Activated CD8-positive, alpha-beta memory T cell treated with anti-CD3 and anti-CD28 coated beads for 24 hours (primary cell): Measurements from ENCODE around the gene KMT2D.

Experiments
- DNase-seq: peaks from one replicate; pipeline ENCODE4 v3.0.0-alpha.2; 2020

The KMT2D gene

DNA sequence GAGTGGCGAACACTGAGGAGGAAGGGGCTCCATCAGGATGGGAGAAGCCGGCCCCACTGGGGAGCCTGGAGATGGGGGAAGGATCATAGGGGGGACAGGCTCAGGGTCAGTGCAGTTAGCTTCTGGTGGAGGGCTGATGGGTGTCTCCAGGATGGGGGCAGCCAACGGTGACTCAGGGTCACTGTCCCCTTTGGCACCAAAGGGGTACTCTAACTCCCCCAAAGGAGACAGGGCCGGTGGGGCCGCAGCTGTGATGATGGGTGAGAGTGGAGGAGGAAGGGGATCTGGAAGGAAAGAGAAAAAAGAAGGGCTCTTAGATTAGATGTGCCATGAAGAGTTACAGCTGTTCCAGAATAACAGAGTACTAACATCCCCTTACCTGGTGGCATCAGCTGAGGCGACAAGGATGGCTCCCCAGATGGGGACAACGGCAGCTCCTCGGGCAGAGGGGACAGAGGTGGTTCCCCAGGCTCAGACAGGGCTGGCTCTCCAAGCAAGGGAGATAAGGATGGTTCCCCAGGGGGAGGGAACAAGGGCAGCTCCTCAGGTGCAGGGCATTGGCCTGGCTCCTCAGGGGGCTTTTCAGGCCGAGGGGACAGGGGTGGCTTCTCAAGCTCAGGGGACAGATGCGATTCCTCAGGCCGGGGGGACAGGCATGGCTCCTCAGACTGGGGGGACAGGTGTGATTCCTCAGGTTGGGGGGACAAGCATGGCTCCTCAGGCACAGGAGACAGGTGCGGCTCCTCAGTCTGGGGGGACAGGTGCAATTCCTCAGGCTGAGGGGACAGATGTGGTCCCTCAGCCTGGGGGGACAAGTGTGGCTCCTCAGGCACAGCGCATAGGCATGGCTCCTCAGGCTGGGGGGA, 9.9 kb downstream of the KMT2D start:
- no peak for DNase-seq

DNA sequence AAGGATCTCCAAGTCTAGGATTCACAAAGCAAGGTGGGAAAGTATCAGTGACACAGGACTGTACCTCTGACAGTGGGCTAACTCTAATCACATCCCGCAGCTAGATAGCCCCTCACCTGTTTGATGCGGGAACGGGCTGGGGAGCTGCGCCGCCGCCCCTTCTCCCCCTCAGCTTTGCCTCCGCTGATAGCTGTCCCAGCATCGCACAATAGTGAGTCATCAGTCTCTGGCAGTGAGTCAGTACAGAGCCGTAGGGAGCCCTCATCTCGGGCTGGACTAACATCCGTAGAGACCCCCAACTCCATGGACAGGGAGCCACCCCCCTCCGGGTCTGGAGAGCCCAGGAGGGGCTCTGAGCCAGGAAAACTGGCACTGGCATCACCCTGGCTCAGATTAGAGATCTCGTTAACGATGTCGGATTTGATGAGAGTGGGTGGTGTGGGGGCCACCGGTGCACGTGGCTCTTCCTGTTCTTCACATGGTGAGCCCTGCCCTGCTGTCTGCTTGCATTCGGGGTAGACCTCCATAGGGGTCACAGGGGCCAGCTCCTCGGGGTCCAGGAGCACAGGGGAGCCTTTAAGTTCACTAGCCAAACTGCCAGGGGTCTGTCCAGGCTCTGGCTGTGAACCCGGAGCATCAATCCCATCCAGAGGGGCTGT, 10.9 kb downstream of the KMT2D start:
- DNase-seq, result no peak

DNA sequence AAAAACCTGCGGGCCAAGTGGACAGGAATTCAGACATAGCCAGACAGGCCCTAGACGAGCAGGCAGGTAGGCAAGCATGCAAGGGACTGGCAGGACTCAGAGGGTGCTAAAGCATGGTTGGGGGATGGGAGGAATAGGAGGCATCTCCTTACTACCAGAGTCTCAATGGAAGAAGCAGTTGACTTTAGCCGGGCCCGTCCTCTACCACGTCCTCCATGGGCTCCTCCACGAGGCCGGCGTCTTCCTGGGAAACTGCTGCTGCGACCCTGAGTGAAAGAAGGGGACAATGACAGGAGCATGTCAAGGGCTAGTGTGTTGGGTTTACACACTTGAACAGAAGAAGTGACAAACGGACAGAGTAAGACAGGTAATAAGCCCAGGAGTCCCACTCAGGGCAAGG, 11.6 kb downstream of the KMT2D start:
- no peak for DNase-seq

DNA sequence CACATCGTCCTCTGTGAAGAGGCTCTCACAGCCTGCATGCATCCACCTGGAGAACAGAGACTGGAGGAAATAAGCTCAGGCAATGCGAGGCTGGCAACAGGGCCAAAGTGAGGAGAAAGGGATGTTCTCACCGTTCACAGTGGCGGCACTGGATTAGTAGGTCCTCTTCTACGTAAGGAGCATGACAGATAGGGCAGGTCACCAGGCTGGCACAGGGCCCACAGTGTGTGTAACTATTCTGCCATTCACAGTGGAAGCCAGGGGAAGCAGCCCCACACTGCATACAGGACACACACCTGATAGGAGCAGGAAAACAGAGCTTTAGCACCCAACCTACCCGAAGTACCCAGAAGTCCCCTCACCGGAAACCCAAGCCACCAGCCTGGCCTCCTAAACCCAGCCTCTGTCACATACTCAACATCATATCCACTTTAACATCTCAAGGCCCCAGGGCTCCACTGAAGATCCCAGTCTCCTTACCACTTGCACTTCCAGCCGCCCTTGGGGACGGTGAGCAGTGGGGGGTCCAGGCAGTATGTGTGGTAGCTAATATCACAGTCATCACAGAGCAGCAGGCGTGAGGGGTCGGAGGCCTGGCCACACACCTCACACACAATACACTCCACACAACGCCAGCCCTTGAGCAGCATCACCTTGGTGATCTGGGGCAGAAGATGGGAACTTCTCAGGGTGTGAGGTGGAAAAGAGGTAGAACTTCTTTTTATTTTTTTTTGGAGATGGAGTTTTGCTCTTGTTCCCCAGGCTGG, 14.3 kb downstream of the KMT2D start:
- DNase-seq, result no peak

DNA sequence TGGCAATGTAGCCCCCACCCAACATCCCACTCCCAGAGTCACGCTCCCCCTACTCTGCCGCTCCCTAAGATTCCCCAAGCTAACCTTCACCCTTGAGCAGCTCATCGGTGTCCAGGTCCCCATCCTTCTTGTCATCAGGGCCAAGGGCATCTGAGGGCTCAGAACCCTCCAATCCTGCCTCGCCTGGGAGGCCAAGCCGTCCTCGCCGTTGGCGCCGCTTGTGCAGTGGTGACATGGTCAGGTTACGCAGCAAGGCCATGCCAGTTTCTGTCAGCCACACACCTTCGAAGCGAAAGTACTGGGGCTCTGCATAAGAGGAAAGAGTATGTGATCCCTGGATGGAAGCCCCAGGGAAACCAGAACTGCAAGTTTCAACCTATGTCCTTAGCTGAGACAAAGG, 15.9 kb downstream of the KMT2D start:
- no peak for DNase-seq

DNA sequence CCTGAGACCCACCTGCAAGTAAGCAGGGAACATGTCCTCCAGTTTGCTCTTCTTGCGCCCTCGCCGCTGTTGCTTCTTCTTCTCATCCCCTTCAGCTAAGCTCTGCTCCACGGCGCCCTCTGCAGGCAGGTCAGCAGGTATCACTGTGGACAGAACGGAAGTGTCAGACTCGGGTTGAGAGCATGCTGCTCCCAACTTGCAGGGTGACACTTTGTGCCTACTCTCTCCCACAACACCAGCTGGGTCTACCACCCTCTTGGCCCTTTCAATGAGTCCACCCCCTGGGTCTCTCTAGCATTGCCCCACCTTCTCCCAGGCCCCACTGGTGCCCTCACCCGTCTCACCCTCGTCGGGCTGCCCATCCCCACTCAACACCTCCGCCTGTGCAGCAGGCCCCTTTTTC, 16.7 kb downstream of the KMT2D start:
- DNase-seq, result peak; percentile 89

DNA sequence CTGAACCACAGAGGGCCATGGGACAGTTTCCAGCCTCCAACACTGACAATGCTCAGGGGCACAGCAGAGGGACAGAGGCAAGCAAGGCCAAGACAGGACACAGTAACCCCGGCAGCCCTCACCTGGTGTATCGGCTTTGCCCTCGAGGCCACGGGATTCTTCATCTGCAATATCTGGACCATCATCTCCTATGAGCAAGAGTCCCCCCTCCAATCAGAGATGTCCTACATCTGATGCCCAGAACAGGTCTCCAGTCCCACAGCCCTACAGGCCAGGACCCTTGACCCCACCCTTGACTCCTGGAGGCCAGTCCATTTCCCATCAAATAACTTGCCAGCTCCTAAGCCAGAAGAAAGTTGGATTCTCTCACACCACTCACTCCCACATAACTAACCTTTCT, 17.4 kb downstream of the KMT2D start:
- DNase-seq, result no peak

DNA sequence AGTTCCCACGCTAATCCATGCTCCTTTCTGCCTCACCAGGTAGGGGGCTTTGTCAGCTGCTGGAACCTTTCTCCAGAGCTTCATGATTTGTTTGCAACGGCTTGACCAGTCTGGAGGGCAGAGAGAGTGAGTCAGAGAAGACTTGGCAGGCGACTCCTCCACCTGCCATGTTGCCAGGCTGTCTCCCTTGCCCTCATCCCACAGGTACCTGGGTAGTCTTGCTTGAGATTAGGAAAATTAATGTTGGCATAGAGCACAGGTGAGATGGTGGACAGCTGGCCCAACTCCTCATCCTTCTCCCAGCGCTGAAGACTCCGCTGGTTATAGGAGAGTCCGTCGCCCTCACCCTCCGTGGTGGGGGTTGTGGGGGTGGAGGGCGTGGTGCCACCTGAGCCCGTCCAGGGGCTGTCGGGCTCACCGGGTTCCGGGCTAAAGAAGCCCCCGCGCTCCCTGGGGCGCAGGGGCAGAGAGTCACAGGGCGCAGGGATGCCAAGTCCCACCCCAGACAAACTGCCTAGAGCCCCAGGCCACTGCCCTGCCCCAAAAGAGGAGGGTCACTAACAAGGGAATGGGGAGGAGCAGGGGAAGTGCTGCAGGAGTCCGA, 18.6 kb downstream of the KMT2D start:
- DNase-seq, result no peak

DNA sequence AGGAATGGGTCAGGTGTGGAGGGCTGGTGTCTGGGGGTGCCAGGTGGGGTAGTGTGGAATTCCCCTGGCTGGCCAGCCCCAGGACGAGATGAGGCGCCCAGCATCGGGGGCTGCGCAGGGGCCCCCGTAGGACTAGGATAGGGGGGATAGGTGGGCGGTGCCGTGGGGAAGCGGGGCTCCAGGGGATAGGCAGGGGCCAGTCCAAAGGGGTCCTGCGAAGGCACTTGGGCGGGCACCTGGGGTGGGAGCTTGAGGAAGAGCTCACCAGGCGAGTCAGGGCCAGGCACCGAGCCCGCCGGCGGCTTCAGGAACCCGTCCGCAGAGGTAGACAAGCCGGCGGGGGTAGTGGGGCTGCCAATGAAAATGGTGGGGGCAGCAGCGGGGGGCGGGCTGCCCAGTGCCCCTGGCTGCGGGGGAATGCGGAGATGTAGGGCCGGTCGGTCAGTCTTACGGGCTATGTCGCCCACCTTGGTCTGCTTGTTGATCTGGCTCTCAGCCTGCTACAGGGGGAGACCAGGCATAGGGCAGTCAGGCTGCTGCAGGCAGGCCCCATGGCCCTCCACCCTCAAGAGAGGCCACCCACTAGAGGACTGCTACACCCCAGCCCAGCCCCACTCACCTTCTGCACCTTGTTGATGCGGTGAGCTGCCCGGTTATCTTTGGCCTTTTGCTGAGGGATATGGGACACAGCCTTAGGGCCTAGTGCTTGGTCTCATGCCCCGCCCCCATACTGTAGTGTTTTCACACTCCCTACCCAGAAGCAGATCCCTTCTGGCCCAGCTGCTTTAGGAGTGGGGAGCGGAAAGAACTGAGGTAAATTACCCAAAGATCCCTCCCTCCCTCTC, 19.3 kb downstream of the KMT2D start:
- DNase-seq, result no peak

DNA sequence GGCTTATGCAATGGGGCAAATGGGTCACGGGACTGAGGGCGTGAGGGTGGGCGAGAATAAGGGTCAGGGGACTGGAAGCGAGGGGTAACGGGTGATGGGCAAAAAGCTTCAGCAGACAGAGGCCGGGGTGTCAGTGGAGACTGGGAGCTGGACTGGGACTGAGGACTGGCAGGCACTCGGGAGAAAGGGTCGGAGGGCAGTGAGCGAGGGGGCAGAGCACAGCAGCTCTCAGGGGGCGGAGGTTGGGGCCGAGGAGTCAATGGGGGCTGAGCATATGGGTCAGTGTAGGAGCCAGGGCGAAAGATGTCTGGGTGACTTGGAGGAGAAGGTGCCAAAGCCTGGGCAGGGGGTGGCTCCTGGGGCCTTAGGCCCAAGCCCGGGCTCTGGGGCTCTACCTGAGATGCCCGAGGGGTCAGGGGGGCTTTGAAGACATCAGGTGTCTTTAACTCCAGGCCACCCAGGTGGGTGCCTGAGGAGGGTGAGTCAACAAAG, 20.2 kb downstream of the KMT2D start:
- no peak for DNase-seq

DNA sequence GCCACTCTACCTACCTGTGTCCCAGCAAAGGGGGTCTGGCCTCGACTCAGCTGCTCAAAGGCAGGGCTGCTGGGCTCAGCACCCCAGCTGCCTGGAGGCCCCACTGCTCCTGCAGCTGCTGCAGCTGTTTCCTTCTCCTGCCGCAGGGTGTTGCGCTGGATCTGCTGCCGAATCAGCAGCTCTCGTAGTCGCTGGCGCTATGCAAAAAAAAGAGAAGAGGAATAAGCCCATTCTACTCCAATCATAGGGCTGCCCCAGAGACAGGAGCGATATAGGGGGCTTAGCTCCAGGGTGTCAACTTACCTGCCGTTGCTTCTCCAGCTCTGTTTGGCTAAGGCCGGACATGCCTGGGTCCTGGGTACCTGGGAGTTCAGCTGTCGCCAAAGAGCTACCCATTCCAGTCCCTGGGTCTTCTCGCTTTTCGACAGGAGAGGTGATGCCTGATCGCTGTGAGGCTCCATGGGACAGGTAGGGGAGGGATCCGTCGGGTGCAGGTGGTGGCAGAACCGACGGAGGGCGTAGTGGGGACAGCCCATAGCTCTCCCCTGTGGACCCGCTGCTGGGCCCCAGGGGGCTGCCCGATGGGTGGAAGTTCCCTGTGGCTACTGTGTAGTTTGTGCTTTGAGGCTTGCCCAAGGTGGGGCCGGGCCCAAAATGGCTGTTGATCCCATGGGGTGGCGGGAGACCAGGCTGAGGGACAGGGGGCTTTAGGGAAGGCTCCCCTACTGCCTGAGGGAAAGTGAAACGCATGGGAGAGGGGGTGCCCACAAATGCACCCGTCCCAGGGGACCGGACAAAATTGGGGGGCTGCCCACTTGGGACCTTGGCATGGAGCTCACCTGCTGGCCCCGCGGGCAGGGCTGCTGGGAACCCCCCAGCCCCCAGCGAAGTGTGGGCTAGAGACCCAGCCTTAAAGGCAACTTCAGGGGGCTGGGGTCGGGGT, 20.9 kb downstream of the KMT2D start:
- no peak for DNase-seq

DNA sequence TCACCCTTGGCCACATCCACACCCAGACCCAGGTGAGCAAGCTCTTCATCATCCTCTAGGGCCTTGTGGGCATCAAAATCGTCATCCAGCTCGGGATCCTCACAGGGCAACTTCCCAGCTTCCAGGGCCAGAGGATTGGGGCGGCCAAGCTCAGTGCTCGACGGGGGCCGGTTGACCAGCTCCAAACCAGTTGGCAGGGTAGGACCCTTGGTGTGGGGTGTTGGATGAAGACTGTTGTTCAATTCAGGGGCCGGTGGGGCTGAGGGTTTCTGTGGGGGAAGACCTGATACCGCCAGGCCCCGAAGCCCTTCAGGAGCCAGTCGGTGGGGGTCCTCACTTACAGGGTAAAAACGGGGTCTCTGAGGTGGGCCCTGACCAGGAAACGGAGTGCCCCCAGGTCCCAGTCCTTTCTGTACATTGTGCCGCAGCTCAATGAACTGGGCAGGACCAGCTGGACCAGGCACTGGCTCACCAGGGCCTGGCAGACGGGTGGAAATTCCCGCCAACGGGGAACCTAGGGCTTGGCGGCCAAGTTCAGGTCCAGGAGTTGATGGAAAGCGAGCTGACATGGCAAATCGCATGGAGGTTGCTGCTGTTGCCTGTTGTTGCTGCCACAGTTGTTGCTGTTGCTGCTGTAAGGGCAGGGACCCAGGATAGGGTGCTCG, 22.2 kb downstream of the KMT2D start:
- no peak for DNase-seq

DNA sequence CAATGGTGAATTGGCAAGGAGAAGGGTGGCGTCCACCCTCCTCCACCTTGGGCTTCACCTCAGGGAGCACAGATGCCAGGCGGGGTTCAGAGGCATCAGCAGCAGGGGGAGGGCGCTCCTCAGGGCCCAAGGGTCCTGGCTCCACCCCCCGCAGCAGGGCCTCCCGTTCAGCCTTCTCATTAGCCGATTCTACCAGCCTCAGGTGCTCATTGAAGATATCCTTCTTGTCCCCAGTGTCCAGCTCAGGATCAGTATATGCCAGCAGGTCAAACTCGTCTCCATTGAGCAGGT, 22.7 kb downstream of the KMT2D start:
- DNase-seq, result no peak

DNA sequence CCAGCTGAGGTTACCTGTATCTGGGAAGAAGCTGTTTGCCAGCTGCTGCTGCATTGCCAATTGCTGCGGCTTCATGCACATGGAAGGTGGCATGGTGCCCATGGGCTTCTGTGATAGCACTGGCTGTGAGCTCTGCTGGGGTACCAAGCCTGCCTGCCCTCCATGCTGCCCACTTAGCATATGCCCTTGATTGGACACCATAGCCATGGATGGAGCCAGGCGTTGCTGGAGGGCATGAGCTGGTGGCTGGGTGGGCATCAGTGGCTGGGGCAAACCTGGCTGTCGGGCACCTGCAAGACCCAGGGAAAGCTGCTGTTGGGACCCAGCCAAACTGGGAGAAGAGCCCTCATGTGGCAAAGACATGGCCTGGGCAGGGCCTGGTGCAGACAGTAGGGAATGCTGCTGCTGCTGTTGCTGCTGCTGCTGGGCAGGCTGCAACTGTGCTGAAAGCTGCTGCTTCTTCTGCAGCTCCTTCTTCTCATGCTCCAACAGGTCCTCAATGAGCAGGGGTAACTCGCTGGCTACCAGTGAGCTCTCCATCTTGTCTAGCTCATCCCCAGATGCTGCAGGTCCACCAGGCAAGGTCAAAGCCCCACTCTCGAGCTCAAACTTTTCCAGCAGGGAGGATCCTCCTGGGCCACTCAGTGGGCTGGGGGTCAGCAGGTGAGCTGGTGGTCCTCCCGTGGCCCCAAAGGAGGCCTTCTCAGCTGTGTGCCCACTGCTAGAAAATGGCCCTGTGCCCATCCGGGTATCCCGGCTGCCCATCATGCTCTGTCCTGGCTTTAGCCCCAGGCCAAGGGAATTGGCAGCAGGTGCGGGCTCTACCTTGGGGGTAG, 23.3 kb downstream of the KMT2D start:
- no peak for DNase-seq

DNA sequence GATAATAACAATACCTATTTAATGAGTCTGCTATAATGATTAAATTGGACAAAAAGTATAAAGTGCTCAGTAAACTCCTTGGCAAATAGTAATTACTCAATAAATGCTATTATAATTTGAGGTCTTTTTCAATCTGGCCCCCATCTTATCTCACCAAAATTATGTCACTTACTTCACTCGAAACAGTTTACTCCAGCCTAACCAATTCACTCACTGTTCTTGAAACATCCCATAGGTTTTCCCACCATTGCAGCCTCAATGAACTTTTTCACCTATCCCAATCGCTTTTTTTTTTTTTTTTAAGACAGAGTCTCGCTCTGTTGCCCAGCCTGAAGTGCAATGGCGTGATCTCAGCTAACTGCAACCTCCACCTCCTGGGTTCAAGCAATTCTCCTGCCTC, 24.6 kb downstream of the KMT2D start:
- DNase-seq, result no peak

DNA sequence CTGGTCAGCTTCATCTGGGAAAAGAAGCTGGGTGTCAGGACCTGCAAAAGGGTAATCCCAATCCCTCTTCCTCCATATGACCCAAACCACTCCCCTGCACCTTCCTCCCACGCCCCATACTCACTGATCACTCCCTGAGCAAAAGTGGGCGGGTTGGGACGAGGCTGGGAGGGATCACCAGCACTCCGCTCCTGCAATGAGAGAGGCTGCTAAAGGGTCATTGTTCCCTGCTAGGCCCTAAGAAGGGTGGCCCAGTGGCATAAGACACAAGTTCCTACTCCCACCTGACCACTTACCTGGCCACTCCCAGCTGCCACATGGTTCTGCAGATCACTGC, 26.3 kb downstream of the KMT2D start:
- DNase-seq, result no peak

DNA sequence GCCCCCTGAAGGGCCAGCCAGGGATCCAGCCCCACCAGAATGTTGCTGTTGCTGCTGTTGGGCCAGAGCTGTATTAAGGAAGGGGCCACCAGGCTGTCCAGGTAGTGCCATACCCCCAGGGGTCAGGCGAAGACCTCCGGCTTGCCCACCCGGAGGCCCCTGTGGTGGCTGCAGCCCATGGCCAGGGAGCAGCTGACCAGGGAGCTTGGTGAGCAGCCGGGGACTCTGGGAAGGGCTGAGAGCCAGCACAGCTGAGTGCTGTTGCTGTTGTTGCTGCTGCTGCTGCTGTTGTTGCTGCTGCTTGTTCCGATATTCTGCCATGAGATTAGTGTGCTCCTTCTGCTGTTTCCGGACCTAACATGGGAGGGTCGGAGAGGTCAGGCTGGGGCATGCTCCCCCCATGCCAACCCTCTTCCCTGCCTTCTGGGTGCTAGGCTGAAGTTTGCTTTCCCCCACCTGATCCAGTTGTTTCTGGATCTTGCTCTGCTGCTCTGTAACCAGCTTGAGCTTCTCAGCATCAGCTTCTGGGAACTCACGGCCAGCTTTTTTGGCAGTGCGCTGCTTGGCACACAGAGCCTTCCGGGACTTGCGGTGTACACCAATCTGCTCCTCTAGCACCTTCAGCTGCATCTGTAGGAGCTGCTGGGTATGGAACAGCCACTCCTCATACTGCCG, 26.8 kb downstream of the KMT2D start:
- no peak for DNase-seq

DNA sequence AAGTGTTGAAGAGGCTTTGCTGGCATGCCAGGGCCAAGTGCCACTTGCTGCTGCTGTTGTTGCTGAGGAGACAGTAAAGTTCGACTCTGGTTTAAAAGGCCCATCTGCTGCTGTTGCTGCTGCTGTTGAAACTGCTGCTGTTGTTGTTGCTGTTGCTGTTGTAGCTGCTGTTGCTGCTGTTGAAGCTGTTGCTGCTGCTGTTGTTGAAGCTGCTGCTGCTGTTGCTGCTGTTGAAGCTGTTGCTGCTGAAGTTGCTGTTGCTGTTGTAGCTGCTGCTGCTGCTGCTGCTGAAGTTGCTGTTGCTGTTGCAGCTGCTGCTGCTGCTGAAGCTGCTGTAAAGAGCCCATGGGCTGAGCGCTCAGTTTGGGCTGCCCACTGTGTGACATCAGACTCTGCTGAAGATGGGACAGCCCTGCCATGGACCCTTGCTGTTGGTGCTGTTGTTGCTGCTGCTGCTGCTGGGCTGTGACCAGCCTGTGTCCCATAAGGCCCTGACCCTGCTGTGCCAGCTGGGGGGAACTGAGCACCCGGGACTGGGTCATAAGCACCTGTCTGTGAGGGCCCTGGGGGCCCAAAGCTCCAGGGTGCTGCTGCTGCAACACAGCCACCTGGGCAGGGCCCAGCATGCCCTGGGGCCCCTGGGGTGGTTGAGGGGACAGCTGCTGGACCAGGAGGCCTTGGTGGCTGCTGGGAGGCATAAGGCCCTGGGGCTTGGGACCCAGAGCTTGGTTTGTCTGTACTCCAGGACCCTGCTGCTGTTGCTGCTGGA, 27.7 kb downstream of the KMT2D start:
- DNase-seq, result no peak

DNA sequence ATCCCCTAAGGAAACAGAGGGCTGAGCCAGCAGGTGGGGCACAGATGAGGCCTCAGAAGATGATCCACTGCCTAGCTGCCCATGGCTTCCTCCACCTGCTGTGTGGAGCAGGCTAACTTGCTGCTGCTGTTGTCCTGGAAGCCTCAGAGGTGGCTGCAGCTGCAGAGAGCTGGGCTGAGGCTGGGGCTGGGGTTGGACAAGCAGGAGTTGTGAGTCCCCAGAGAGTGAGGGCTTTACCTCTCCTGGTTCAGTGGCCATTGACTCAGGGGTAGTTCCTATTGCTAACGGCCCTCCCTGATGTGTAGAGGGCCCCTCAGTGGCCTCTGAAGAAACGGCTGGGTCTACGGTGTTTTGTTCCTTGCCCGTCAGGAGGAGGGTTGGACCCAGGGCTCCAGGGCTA, 28.3 kb downstream of the KMT2D start:
- DNase-seq, result no peak
